Progenitor cell of endocrine pancreas (in vitro differentiated cells): ENCODE data around the gene FARS2. TPM values are rescaled to one million over a fixed set of nuclear protein-coding genes. Genes with fewer than 3 reads are reported as not detected.

ENCODE experiments used
- DNase-seq: peaks from one replicate; pipeline ENCODE4 v3.0.0; 2021; ENCODE audit warnings: low spot score; ENCODE audit not compliant: unreplicated experiment
- H3K27ac Mint-ChIP-seq: 2 replicates; pipeline ENCODE4 v1.8.0; 2021; ENCODE audit warnings: mild to moderate bottlenecking, moderate library complexity, mixed read lengths
- H3K27me3 Mint-ChIP-seq: 2 replicates; pipeline ENCODE4 v1.8.0; 2021; ENCODE audit warnings: mixed read lengths
- H3K36me3 Mint-ChIP-seq: 2 replicates; pipeline ENCODE4 v1.8.0; 2022; ENCODE audit warnings: mixed read lengths; ENCODE audit not compliant: insufficient read depth
- H3K4me1 Mint-ChIP-seq: 2 replicates; pipeline ENCODE4 v1.8.0; 2021; ENCODE audit warnings: low read depth, mixed read lengths
- H3K4me3 Mint-ChIP-seq: 2 replicates; pipeline ENCODE4 v1.8.0; 2021; ENCODE audit warnings: low read depth, mild to moderate bottlenecking, moderate library complexity, mixed read lengths
- H3K9me3 Mint-ChIP-seq: 2 replicates; pipeline ENCODE4 v1.8.0; 2021; ENCODE audit warnings: low read depth, mixed read lengths
- total RNA-seq: library from RNA; stranded (reverse); gene quantifications from 2 replicates; pipeline ENCODE4 v1.2.1, GENCODE V29; 2021
- TF ChIP-seq, protein P1 (sequence below): fragments of 200-600 bp; sonication (generic); IDR thresholded peaks from one replicate; pipeline ENCODE4 v1.5.0; 2021; ENCODE audit warnings: antibody characterized with exemption, mild to moderate bottlenecking; ENCODE audit not compliant: unreplicated experiment

The FARS2 gene
- total RNA-seq, 1 donor from 2014 or later: 20.8 TPM

DNA sequence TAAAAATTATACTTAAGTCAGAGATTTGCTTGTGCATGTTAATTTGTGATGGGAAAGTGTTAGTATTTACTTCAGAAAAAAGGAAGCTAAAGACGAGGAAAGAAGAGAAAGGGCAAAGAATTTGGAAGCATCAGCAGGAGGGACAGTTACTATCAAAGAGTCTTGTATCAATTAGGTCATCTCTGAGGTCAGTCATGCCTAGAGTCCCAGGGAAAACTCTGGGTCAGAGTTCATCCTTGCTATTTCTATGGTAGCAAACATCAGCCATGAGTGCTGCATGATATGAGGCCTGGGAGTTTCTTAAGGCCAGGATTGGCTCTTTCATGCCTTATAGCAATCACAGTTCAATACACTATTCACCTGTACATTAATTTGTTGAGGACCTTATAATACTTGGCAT, 292.9 kb downstream of the FARS2 start:
- peaks cover 8% of the 10 kb centered on the region for H3K36me3 Mint-ChIP-seq
- H3K4me3 Mint-ChIP-seq: no peak overlapping the region
- no peak for DNase-seq

DNA sequence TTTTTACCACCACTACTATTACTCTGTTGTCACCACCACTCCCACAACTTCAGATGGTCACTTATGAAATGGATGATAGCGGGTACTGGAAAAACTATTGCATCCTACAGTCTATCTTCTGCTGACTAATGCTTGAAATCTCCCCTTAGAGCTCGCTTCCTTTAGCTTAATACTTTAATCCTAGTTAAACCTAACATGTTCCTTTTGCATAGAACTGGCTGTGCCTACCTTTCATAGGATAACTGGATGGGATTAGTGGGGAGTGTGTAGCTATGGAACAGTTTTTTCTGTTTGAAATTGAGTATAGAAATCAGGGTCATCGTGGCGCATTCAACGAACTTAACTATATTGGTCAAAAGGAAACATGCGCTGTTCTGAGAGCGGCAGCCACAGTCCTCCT, 294.7 kb downstream of the FARS2 start:
- peaks cover 3% of the 10 kb centered on the region for H3K4me1 Mint-ChIP-seq
- no peak for DNase-seq
- H3K36me3 Mint-ChIP-seq: peaks cover 2% of the 10 kb centered on the region
- TF ChIP-seq, protein P1, sequence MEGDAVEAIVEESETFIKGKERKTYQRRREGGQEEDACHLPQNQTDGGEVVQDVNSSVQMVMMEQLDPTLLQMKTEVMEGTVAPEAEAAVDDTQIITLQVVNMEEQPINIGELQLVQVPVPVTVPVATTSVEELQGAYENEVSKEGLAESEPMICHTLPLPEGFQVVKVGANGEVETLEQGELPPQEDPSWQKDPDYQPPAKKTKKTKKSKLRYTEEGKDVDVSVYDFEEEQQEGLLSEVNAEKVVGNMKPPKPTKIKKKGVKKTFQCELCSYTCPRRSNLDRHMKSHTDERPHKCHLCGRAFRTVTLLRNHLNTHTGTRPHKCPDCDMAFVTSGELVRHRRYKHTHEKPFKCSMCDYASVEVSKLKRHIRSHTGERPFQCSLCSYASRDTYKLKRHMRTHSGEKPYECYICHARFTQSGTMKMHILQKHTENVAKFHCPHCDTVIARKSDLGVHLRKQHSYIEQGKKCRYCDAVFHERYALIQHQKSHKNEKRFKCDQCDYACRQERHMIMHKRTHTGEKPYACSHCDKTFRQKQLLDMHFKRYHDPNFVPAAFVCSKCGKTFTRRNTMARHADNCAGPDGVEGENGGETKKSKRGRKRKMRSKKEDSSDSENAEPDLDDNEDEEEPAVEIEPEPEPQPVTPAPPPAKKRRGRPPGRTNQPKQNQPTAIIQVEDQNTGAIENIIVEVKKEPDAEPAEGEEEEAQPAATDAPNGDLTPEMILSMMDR: no peak
- H3K27ac Mint-ChIP-seq: no peak overlapping the region
- no peaks in the 10 kb centered on the region for H3K27me3 Mint-ChIP-seq
- peaks cover 3% of the 10 kb centered on the region for H3K9me3 Mint-ChIP-seq
- H3K4me3 Mint-ChIP-seq: no peak overlapping the region

More for the DNA sequence above, 292.9 kb downstream of the FARS2 start:
- TF ChIP-seq, protein P1: no peak
- H3K27ac Mint-ChIP-seq: no peak overlapping the region
- H3K4me1 Mint-ChIP-seq: peaks cover 2% of the 10 kb centered on the region
- no peaks in the 10 kb centered on the region for H3K27me3 Mint-ChIP-seq
- H3K9me3 Mint-ChIP-seq: peaks cover 13% of the 10 kb centered on the region

DNA sequence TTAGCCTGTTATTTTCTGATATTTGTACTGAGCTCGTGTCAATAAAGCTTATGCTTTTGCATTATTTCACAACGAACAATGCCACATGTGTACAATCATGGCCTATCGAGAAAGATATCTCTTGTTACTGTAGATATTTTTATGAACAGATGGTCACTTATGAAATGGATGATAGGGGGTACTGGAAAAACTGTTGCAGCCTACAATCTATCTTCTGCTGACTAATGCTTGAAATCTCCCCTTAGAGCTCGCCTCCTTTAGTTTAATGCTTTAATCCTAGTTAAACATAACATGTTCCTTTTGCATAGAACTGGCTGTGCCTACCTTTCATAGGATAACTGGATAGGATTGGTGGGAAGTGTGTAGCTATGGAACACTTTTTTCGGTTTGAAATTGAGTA, 296.2 kb downstream of the FARS2 start:
- H3K9me3 Mint-ChIP-seq: no peaks in the 10 kb centered on the region
- H3K4me3 Mint-ChIP-seq: no peak overlapping the region
- H3K4me1 Mint-ChIP-seq: peaks cover 3% of the 10 kb centered on the region
- no peak for DNase-seq
- no peak overlapping the region for H3K27ac Mint-ChIP-seq
- H3K27me3 Mint-ChIP-seq: no peaks in the 10 kb centered on the region
- TF ChIP-seq, protein P1: no peak
- no peaks in the 10 kb centered on the region for H3K36me3 Mint-ChIP-seq

DNA sequence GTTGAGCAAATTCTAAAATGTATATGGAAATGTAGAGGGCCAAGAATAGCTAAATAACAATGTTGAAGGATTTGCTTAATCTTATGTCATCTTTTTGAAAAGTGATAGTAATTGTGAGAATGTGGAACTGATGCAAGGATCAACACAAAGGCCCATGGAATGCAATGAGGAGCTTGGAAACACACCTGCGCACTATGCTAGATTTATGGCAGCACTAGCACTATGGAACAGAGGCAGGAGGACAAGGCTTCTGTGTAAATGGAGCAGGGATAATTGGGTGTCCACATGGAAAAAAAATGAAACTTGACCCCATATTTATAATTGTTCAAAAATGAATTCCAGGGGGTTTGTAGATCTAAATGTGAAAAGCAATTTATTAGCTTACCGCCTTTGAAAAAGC, 298.3 kb downstream of the FARS2 start:
- H3K4me1 Mint-ChIP-seq: peaks cover 2% of the 10 kb centered on the region
- TF ChIP-seq, protein P1: no peak
- H3K27ac Mint-ChIP-seq: no peak overlapping the region
- H3K4me3 Mint-ChIP-seq: no peak overlapping the region
- H3K36me3 Mint-ChIP-seq: peaks cover 1% of the 10 kb centered on the region
- H3K9me3 Mint-ChIP-seq: peaks cover 4% of the 10 kb centered on the region
- H3K27me3 Mint-ChIP-seq: no peaks in the 10 kb centered on the region
- no peak for DNase-seq

DNA sequence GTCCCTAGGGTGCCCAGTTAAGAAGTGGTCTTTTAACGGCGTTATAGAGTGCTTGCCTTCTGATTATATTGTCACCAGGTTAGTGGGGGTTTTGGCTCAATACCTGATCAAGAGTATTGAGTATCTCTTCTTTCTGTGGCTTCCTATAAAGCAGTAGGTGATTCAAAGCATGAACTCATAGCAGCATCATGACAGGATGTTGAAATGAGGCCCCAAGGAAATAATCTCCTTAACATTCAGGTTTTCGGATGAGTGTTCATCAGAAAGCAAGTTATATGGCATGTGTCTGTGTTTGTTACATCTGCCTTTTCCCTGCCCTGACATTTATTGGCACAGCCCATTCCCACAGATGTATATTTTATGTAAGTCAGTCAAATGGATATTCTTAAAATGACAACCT, 301.0 kb downstream of the FARS2 start:
- TF ChIP-seq, protein P1: no peak
- peaks cover 2% of the 10 kb centered on the region for H3K4me1 Mint-ChIP-seq
- no peaks in the 10 kb centered on the region for H3K27me3 Mint-ChIP-seq
- peaks cover 12% of the 10 kb centered on the region for H3K9me3 Mint-ChIP-seq
- no peak overlapping the region for H3K27ac Mint-ChIP-seq
- H3K36me3 Mint-ChIP-seq: peaks cover 5% of the 10 kb centered on the region
- DNase-seq: no peak
- no peak overlapping the region for H3K4me3 Mint-ChIP-seq
